Neuron (in vitro differentiated cells): ENCODE data around the gene CERS4.
"Not testable (repeated sequence)": the region's sequence is repeated elsewhere in the genome, so short reads cannot be mapped to it uniquely, and the experiment has no call there.

Experiments
- H2AFZ ChIP-seq: one replicate; pipeline ENCODE4 v1.6.1; 2013; ENCODE audit warnings: low read depth, mild to moderate bottlenecking, inconsistent platforms, low read length, moderate library complexity
- H3K27me3 ChIP-seq: one replicate; pipeline ENCODE4 v1.6.1; 2013; ENCODE audit warnings: low read length; ENCODE audit not compliant: insufficient read depth
- H3K36me3 ChIP-seq: one replicate; pipeline ENCODE4 v1.6.1; 2013; ENCODE audit warnings: low read length; ENCODE audit not compliant: insufficient read depth
- H3K4me1 ChIP-seq: one replicate; pipeline ENCODE4 v1.6.1; 2013; ENCODE audit warnings: low read length; ENCODE audit not compliant: insufficient read depth
- H3K4me3 ChIP-seq: 2 replicates; pipeline ENCODE4 v1.5.1; 2013; ENCODE audit warnings: mild to moderate bottlenecking, low read length, moderate library complexity
- H3K9me3 ChIP-seq: one replicate; pipeline ENCODE4 v1.6.1; 2013; ENCODE audit warnings: low read length

CERS4 gene

GRCh38 chr19:8253678-8254077 is 44.5 kb downstream of the CERS4 start:
- peaks cover 22% of the 10 kb centered on the region for H3K36me3 ChIP-seq
- no peaks in the 10 kb centered on the region for H3K4me1 ChIP-seq
- no peak overlapping the region for H3K4me3 ChIP-seq
- H3K9me3 ChIP-seq: no peaks in the 10 kb centered on the region
- no peak overlapping the region for H2AFZ ChIP-seq
- H3K27me3 ChIP-seq: no peaks in the 10 kb centered on the region

- peaks cover 22% of the 10 kb centered on the region for H3K36me3 ChIP-seq
- H3K4me1 ChIP-seq: no peaks in the 10 kb centered on the region
- no peaks in the 10 kb centered on the region for H3K9me3 ChIP-seq
- H3K27me3 ChIP-seq: no peaks in the 10 kb centered on the region
- no peak overlapping the region for H3K4me3 ChIP-seq
- H2AFZ ChIP-seq: no peak overlapping the region
These were observed 45.3 kb downstream of the CERS4 start for GRCh38 chr19:8254286-8255001.

GRCh38 chr19:8255426-8256125 is 46.4 kb downstream of the CERS4 start:
- no peaks in the 10 kb centered on the region for H3K9me3 ChIP-seq
- H3K4me1 ChIP-seq: no peaks in the 10 kb centered on the region
- peaks cover 22% of the 10 kb centered on the region for H3K36me3 ChIP-seq
- no peak overlapping the region for H3K4me3 ChIP-seq
- H3K27me3 ChIP-seq: no peaks in the 10 kb centered on the region
- H2AFZ ChIP-seq: no peak overlapping the region

- no peak overlapping the region for H2AFZ ChIP-seq
- no peak overlapping the region for H3K4me3 ChIP-seq
- no peaks in the 10 kb centered on the region for H3K9me3 ChIP-seq
- peaks cover 26% of the 10 kb centered on the region for H3K36me3 ChIP-seq
- no peaks in the 10 kb centered on the region for H3K27me3 ChIP-seq
- H3K4me1 ChIP-seq: no peaks in the 10 kb centered on the region
These were observed 47.3 kb downstream of the CERS4 start for GRCh38 chr19:8256276-8257051.

GRCh38 chr19:8257052-8257443 is 47.9 kb downstream of the CERS4 start:
- H2AFZ ChIP-seq: no peak overlapping the region
- no peaks in the 10 kb centered on the region for H3K4me1 ChIP-seq
- no peak overlapping the region for H3K4me3 ChIP-seq
- H3K36me3 ChIP-seq: peaks cover 29% of the 10 kb centered on the region
- no peaks in the 10 kb centered on the region for H3K27me3 ChIP-seq
- no peaks in the 10 kb centered on the region for H3K9me3 ChIP-seq

GRCh38 chr19:8259142-8259921 is 50.2 kb downstream of the CERS4 start:
- Histone ChIP-seq H3K36me3 (peaks cover 39% of the 10 kb centered on the region), H2AFZ (no peak overlapping the region), H3K9me3 (no peaks in the 10 kb centered on the region), H3K4me3 (no peak overlapping the region), H3K4me1 (no peaks in the 10 kb centered on the region), H3K27me3 (no peaks in the 10 kb centered on the region)

GRCh38 chr19:8259922-8260247 is 50.7 kb downstream of the CERS4 start:
- H3K4me1 ChIP-seq: no peaks in the 10 kb centered on the region
- peaks cover 39% of the 10 kb centered on the region for H3K36me3 ChIP-seq
- H3K27me3 ChIP-seq: no peaks in the 10 kb centered on the region
- no peak overlapping the region for H2AFZ ChIP-seq
- no peak overlapping the region for H3K4me3 ChIP-seq
- H3K9me3 ChIP-seq: no peaks in the 10 kb centered on the region

- H3K4me3 ChIP-seq: no peak overlapping the region
- no peaks in the 10 kb centered on the region for H3K27me3 ChIP-seq
- no peaks in the 10 kb centered on the region for H3K9me3 ChIP-seq
- H3K4me1 ChIP-seq: no peaks in the 10 kb centered on the region
- H2AFZ ChIP-seq: no peak overlapping the region
- H3K36me3 ChIP-seq: peaks cover 32% of the 10 kb centered on the region
These were observed 52.2 kb downstream of the CERS4 start for GRCh38 chr19:8261347-8261746.

GRCh38 chr19:8261881-8262280 is 52.7 kb downstream of the CERS4 start:
- Histone ChIP-seq H3K4me3 (no peak overlapping the region), H3K27me3 (no peaks in the 10 kb centered on the region), H3K4me1 (no peaks in the 10 kb centered on the region), H3K36me3 (peaks cover 27% of the 10 kb centered on the region), H3K9me3 (no peaks in the 10 kb centered on the region), H2AFZ (no peak overlapping the region)

GRCh38 chr19:8262431-8262830 is 53.3 kb downstream of the CERS4 start:
- no peaks in the 10 kb centered on the region for H3K9me3 ChIP-seq
- no peak overlapping the region for H2AFZ ChIP-seq
- no peaks in the 10 kb centered on the region for H3K4me1 ChIP-seq
- no peak overlapping the region for H3K4me3 ChIP-seq
- no peaks in the 10 kb centered on the region for H3K27me3 ChIP-seq
- H3K36me3 ChIP-seq: peaks cover 23% of the 10 kb centered on the region

- not testable (repeated sequence) for H3K9me3 ChIP-seq, H3K27me3 ChIP-seq, H2AFZ ChIP-seq, H3K4me1 ChIP-seq, H3K4me3 ChIP-seq
- peaks cover 16% of the 10 kb centered on the region for H3K36me3 ChIP-seq
These were observed 55.1 kb downstream of the CERS4 start for GRCh38 chr19:8264248-8264647.

GRCh38 chr19:8265872-8266271 is 56.7 kb downstream of the CERS4 start:
- Histone ChIP-seq H3K36me3 (peaks cover 16% of the 10 kb centered on the region), H2AFZ (no peak overlapping the region), H3K9me3 (no peaks in the 10 kb centered on the region), H3K4me3 (no peak overlapping the region), H3K4me1 (peaks cover 6% of the 10 kb centered on the region), H3K27me3 (no peaks in the 10 kb centered on the region)

- Histone ChIP-seq H3K4me1 (peaks cover 6% of the 10 kb centered on the region), H3K4me3 (no peak overlapping the region), H2AFZ (no peak overlapping the region), H3K9me3 (no peaks in the 10 kb centered on the region), H3K27me3 (no peaks in the 10 kb centered on the region), H3K36me3 (no peaks in the 10 kb centered on the region)
These were observed 60.6 kb downstream of the CERS4 start for GRCh38 chr19:8269724-8270123.
